Endothelial cell of umbilical vein (primary cell): Measurements from ENCODE around the gene HOXA13.

Source experiments
- EZH2 ChIP-seq: IDR thresholded peaks from 2 replicates; pipeline ENCODE4 v1.6.1; 2012; ENCODE audit warnings: borderline replicate concordance, low read depth, mild to moderate bottlenecking, moderate library complexity, low read length, inconsistent platforms; ENCODE audit not compliant: severe bottlenecking
- POLR2AphosphoS5 ChIP-seq: IDR thresholded peaks from 2 replicates; pipeline ENCODE4 v1.6.1; 2012; ENCODE audit warnings: low read depth, mild to moderate bottlenecking, control low read depth, low read length, moderate library complexity; ENCODE audit not compliant: insufficient read depth

- TF ChIP-seq EZH2 = peak; percentile 95
- no peak for TF ChIP-seq POLR2AphosphoS5
These were observed 5.7 kb upstream of the HOXA13 start for GRCh38 chr7:27205325-27206280.
